NCI-H1048 (cell line): ENCODE results near the gene ATP11A.
"Not testable (repeated sequence)": the region's sequence is repeated elsewhere in the genome, so short reads cannot be mapped to it uniquely, and the experiment has no call there.

Source experiments
- DNase-seq: peaks from one replicate; lab custom pipeline; 2025; lab: John Stamatoyannopoulos, UW

Gene ATP11A

DNA sequence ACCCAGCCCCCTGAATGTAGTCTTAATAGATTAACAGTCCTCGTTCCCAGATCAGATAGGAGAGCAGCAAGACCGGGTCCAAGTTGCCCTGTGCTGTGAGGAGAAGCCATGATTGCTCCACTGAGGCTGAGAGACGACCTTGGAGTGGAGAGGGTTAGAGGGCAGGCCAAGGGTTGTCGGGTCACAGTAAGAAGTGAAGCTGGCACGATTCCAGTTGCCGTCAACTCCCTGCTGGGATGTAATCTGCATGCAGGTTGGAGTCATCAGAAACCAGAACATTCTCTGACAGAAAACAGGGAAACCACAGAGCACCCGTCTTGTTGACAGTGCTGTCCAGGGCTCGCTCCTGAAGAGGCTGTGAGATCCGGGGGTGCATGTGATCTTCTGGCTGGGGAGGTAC is 19.0 kb upstream of the ATP11A start:
- DNase-seq: no peak

DNA sequence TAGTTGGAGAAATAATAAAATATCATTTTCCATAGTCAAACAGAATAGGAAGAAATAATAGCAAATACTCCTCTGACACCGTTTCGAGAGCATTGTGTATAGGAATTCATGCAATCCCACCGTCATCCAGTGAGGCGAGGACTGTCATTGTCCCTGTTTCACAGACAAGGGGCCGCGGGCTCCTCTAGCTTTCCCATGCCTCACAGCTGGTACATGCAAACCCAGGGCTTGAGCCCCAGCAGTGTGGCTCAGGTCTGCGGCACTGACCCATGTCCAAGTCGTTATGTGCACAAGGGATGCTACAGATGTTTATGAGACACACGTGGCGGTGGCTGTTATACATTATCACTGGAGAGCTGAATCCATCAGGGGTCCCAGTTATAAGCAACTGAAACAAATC is 18.5 kb upstream of the ATP11A start:
- no peak for DNase-seq

DNA sequence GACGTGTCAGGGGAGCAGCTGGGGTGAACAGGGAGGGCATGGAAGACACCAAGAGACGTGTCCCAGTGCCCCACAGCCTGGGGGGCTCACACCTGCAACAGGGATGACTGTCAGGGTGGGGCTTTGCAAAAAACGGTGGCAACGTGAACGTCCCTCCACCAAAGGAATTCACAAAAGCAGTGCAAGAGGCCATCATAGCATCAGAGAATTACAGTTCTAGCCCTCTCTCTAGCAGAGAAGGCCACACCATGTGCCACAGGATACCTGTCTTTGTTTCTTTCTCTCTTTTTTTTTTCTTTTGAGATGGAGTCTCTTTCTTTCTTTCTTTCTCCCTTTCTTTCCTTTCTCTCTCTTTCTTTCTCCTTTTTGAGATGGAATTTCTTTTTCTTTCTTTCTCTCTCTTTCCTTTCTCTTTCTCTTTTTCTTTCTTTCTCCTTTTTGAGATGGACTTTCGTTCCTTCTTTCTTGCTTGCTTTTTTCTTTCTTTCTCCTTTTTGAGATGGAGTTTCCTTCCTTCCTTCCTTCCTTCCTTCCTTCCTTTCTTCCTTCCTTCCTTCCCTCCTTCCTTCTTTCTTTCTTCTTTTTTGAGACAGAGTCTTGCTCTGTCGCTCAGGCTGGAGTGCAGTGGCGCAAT is 17.1 kb upstream of the ATP11A start:
- no peak for DNase-seq

DNA sequence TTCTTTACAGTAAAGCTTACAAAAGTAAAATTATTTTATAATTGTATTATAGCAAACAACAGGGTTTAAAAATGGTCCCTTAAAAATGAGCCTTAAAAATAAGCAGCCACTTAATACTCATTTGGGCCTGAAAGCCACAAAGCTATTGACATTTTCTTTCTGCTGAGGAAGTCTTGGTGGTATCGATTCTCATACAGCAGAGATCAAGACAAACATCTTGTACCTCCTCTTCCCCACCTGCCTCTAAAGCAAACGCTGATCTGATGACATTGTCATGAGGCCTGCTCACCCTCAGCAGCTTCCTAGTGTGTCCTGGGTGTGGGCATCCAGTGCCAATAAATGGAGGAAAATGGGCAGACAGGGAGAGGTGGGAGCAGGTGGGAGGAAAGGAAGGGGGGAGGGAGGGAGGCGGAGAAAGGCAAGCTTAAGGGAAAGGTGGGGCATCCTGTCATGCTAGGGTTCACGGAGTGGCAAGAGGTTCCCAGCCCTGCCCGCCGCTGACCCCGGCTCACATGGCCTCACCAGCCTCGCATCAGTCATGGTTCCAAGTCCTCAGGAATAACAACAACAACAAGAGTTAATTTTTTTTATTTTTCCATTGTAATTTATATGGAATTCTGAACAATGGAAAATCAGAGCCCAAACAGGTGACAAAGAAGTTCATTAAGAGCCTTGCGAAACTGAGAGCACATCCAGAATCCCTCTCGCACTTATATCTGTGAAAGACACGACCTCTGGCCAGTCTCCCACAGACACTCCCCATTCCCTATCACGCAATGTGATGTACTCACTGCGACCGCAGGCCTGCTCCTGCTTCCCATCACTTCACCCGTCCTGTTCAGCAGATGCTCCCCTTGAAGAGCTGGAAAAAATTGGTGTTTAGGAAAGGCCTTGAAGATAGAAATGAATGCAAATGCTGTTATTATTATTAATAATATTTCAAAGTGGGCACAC is 15.1 kb upstream of the ATP11A start:
- DNase-seq: no peak

DNA sequence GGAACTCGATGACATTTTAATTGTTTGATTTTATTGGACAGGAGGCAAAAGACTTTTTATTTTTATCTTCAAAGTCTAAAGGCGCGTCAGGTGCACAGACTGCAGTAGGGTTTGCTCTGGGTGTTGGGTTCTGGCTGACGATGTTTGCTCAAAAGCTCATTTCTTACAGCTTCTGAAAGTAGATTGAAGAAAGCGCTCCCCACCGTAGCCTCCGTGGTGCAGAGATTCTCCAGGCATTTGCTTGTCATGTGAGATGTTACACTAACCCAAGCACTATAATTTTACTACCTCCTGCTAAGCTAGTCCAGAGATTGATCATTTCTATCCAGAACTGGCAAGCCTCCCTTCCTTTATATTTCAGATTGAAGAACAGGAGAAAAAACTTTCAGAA is 14.5 kb upstream of the ATP11A start:
- DNase-seq: no peak

DNA sequence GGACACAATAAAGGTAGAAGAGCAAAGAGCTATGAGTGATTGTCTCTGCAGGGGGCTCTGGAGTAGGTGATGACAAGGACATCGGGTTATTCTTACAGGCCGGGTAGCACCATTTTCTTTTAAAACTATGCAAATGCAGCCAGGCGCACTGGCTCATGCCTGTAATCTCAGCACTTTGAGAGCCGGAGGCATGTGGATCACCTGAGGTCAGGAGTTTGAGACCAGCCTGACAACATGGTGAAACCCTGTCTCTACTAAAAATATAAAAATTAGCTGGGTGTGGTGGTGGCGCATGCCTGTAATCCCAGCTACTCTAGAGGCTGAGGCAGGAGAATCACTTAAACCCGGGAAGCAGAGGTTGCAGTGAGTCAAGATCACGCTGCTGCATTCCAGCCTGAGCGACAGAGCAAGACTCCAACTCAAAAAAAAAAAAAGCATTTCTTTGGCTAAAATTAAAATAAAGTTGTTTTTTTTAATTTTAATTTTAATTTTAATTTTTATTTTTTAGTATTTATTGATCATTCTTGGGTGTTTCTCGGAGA is 12.3 kb upstream of the ATP11A start:
- not testable (repeated sequence) for DNase-seq

DNA sequence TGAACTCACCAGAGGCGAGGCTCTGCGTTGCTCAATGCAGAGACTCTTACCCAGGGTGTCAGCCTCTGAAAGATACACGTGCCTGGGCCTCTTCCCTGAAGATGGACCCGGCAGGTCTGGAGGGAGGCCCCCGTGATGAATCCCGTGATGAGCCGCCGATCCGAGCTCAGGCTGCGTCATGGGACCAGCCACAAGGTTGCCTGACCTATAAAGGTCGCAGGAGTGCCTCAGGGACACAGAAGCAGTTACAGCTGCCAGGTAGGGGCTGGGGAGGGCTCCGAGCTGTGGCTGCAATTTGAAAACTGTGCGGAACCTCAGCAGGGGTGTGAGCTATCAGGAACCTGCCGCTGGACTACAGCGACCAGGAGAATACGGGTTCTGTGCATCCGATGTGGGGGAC is 10.5 kb upstream of the ATP11A start:
- no peak for DNase-seq

DNA sequence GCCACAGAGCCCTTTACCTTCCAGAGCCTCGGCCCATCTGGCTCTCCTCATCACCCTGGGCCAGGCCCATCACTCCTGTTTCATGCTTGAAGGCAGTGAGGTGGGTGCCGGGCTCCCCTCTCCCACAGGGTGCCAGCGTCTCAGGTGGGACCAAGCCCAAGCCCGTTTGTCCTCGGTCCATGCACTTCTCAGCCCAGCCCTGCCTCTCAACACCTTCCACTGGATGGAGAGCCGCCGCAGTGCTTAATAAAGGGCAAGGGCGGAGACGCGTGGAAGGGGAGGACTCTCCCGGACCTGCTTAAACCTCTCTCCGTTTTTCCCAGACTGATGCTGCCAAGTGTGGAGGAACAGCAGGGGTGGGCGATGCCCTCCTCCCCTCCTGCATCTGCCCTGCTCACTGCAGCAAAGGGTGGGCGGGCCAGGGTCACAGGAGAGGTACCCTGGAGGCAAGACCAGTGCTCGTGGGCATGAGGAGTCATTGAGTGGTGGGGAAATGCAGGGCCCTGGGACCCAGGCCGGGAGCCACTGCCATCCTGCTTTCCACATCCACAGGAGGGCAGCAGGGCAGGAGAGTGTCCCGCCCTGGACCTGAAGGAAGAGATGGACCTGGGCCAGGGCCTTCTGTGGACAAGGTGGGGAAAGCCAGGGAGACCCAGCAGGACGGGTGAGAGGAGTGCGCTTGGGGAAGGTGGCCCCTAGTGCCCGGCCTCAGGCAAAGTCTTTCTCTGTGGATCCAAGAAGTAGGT is 9.7 kb upstream of the ATP11A start:
- DNase-seq: no peak

DNA sequence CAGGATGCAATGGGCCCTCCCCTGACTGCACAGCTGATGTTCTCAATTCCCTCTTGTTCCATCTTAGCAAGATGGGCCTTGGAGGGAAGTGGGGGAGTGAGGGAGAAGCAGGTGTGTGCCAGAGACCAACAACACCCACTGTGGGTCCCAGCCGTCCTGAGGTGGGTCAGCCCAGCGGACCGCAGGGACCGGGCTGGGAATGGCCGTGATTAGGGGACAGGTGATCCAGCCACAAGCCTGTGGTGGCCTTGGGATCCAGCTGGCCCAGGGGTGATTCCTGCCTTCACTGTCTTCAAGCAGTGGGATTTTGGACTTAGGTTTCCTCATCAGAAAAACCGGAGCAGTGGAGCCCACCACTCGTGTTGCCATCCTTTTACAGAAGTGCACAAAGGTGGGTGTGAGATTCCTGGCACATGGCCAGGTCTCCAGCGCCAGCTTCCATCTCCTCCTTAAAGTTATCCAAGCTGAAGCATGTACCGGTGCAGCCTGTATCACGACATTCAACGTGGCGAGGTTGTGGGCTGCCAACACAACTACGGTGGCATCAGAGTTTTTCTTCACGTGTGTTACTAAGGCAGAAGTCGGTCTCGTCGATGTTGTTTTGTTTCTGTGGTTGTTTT is 9.0 kb upstream of the ATP11A start:
- no peak for DNase-seq

DNA sequence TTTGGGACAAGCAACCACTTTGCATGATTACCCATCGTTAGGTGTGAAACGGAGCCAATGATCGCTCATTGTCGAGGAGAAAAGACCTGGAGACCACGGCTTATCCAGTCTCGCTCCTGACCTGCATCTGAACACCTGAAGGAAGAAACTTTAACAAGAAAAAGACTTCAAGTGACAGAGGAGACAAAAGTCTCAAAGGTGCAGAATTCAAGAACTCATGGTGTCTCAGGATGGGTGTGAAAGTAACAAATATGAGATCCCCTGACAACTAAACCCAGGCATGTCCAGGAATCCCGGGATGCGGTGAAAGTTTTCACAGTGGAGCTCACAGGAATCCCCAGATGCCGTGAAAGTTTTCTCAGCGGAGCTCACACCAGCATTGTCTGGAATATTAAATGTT is 6.3 kb upstream of the ATP11A start:
- DNase-seq: no peak

DNA sequence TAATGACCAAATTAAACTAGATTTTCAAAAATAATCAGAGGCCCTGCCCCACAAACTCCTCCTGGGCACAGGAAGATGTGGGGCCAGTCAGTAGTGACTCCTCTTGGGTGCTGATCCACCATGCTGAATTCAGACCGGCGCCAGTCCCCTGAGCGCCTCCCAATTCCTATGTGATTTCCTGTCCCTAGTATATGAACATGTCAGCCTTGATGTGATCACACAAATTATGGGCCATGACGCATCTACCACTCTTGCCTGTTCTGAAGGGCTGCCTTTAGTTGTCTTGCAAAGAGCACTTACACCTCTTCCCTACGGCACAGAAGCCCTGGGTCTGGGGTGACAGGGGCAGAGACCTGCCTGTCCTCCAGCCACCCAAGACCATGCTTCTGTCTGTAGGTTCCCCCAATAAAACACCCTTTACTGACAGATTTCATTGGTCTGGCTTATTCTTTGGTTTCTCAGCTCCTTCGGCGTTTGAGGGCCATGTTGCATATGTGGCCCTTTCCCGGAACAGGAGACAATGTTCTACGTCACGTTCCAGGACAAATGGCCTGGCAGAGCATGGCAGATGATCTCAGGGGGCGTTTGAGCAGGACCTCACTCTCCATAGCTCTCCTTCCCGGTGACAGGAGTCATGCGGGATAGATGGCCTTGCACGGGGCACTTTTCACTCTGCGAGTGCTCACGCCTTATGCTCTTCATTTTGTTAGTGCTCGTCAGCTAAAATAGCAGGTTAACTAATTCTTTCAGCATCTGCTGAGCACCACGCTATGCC is 5.6 kb upstream of the ATP11A start:
- no peak for DNase-seq

DNA sequence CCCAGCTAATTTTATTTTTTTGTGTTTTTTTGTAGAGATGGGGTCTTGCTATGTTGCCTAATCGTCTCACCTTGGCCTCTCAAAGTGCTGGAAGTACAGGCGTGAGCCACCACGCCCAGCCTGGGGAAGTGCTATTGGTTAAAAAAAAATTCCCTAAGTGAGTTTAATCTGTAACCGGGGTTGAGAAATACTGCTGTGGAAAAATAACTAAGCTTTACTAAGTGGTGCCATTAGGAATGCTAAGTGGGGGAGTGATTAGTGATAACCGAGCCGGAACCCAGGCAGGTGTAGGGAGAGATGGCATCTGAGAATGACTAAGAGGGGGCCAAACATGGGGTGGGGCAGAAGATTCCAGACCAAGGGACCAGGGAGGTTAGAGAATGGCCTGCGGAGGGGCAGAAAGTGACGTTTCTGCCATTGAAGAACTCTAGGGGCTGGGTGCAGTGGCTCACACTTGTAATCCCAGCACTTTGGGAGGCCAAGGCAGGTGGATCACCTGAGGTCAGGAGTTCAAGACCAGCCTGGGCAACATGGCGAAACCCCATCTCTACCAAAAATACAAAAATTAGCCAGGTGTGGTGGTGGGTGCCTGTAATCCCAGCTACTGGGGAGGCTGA is 4.5 kb upstream of the ATP11A start:
- not testable (repeated sequence) for DNase-seq

DNA sequence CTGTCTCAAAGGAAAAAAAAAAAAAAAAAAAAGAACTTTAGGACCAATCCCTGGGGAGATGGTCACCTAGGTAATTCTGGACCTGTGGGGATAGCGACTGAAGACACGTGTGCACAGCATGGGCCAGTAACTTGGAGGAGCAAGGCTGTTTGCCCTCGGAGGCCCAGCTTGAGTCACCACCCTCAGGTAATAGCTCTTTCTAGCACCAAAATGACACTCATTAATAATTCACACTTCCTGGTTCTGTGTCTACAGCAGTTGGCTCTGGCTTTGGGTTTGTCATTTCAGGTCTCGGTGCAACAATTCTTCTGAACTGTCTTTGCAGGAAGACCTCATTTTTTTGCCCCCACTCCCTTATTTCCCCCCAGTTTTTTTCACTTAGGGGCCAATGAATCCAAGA is 3.9 kb upstream of the ATP11A start:
- DNase-seq: no peak

DNA sequence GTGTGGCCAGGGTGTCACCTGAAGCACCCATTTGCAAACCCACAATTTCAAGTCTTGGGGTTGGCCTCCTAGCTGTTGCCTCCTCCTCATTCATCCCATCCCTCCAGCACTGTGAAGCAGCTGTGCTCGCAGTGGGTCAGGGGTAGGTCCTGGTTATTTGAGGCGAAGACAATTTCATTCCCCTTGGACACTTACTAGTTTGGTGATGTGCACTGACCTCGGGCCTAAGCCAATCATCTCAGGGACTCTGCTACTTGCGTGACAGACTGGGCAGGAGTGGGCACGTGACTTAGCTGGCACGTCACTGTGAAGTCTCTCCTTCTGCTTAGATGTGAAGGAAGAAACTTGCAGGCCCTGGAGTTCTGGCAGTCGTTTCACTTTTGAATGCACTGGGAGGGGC is 3.5 kb upstream of the ATP11A start:
- no peak for DNase-seq

DNA sequence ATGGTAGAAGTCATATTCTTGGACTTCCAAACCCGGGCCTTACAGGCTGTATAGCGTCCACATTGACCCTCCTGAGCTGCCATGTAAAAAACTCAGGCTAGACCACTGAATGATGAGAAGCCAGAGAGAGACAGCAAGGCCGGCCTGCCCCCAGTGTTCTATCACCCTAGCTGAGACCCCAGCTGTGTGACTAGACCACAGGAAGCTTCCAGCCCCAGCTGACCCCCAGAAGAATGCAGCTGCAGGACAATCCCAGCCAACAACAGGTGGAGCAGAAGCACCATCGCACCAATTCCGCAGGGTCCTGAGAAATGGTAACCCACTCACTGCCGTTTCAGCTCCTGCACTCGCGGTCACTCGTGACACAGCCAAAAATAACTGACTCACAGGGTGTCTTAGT is 2.9 kb upstream of the ATP11A start:
- DNase-seq: no peak

DNA sequence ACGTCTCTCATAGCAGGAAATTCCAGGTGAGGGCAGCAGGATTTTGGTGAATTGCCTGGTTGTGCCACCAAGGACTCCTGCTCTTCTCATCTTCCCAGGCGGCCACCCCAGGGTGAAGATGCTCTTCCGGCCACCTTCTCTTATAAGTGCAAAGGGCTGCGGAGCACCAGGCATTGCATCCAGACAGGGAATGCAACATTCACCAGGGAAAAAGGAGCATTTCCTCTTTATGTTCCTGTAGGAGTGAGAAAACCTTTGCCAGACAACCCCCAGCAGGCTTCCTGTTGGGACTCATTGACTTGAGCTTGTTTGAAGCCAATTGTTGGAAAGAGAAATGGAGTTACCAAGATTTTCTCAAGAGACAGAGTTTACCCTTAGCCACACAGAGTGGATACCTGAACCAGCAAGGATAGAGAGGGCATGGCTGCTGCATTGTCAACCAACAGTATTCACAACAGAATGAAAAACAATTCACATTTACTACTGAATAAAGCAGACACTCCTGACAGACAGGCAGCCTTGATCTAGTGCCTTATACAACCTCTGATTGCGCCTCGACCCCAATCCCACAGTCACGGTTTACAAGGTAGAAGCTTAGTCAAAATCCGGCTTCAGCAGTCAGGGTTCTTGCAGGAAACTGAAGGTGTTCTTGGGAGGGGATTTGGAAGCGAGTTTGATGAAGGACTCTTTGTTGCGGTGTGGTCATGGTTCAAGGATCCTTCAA is 1.8 kb upstream of the ATP11A start:
- DNase-seq: no peak

DNA sequence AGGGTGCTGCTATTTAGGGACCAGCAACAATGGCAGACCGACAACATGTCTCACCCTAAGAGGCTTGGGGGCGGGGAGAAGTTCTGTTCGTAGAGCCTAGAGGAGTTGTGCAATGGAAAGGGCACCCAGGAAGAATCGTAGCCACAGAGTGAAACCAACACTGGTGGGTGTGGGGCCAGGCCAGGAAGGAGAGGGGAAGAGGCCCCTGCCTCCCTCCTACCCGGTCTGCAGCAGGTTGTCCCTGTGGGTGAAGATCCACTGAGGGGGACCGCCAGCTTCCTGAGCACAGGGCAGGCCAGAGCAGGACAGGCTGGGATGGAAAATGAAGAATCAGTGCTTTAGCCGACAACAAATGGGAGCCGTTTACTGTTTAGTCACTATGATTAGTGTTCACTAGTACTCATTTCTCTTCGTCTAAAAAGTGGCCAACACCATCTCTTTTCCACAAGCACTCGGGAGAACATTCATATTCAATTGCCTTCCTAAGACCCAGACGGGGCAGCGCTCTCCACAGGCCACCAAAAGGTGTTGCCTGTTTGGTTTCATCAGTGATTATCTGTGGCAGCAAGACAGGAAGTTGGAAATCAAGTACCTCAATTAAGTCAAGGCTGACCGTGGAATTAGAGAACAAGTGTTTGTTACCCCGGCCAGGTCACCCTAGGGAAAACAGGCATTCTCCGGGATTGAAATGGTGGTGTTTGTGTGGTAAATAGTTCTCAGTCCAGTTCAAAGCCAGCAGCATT is 1.1 kb upstream of the ATP11A start:
- no peak for DNase-seq

DNA sequence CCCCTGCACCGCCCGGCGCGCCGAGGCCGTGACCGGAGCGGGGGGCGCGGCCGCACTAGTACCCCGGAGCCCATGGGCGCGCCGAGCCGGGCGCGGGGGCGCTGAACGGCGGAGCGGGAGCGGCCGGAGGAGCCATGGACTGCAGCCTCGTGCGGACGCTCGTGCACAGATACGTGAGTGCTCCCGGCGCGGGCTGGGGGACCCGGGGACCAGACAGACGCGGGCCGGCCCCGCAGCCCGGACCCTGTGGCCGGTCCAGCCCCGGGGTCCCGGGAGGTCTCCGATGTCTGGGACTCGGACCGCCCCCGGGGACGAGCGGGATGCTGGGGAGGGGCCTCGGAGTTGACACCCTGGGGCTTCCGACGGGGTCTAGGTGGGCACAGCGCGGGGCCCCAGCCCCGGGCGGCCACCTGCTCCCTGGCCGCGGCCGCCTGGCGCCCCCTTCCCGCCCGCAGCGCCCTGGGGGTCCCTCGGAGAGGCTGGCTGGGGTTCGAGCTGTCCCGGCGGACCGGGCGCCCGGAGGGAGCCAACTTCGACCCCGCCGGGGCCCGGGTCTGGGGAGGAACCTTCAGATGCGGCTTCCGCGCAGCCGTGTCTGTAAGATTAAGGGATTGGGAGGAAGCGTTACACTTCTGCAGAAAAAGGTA is 568 bp downstream of the ATP11A start:
- DNase-seq: no peak

DNA sequence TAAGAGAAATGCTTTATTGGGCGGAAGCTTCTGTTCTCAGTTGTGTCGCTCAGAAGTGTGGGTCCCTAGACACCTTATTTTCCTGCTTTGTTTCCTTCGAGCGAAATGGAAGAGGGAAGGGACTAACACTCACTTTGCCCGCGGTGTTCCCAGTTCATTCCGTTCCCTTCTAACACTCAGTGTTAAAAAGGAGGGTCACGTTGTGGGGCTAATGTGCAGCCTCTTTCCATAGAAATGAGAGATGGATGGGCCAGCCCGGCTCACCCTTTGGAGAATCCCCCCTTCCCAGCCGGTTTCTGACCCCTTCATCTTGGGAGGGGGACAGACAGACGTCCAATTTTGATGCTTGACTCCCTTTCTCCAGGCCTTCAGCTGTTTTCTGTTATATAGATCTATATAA is 2.3 kb downstream of the ATP11A start:
- no peak for DNase-seq
